ENCODE measurements around the gene HAPLN1. TPM values are rescaled to one million over a fixed set of nuclear protein-coding genes. Genes with fewer than 3 reads are reported as not detected.

Gene HAPLN1
- total RNA-seq, 1 donor from 2014 or later: 2.1 TPM

GRCh38 chr5:83751201-83751600 lies 30.5 kb upstream of the HAPLN1 start:
- no peaks in the 10 kb centered on the region for H3K27me3 ChIP-seq (ENCODE audit: low read depth)
- peaks cover 23% of the 10 kb centered on the region for H3K9me3 ChIP-seq (replicated peaks)
- no peak for TF ChIP-seq CTCF (IDR thresholded peaks at IDR 0.05; ENCODE audit: borderline replicate concordance)
- H3K27ac ChIP-seq (replicated peaks): no peak overlapping the region
- H3K4me3 ChIP-seq: no peak overlapping the region
- H3K4me1 ChIP-seq: no peaks in the 10 kb centered on the region
- H3K36me3 ChIP-seq: no peaks in the 10 kb centered on the region
- intact Hi-C loops (cut with micrococcal nuclease): no loop called here
- no peak for DNase-seq

- no peaks in the 10 kb centered on the region for H3K4me1 ChIP-seq
- no peak overlapping the region for H3K27ac ChIP-seq (replicated peaks)
- H3K27me3 ChIP-seq (ENCODE audit: low read depth): no peaks in the 10 kb centered on the region
- peaks cover 23% of the 10 kb centered on the region for H3K9me3 ChIP-seq (replicated peaks)
- no peaks in the 10 kb centered on the region for H3K36me3 ChIP-seq
- DNase-seq: no peak
- TF ChIP-seq CTCF (IDR thresholded peaks at IDR 0.05; ENCODE audit: borderline replicate concordance): no peak
- H3K4me3 ChIP-seq: no peak overlapping the region
- intact Hi-C loops (cut with micrococcal nuclease): no loop called here
Observed at GRCh38 chr5:83750749-83751148, 30.1 kb upstream of the HAPLN1 start.

DNA sequence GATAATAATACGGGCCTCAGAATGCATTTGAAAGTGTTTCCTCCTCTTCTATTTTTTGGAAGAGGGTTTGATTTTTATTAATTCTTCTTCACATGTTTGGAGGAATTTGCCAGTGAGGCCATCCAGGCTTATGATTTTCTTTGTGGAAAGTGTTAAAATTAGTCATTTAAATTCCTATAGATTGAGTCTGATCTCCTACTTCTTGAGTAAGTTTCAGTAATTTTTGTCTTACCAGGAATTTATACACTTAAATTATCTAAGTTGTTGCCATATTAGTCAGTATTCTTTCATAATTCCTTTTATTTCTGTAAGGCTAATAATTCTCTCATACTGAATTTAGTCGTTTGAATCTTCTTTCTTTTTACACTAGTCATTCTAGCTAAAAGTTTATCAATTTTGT lies 25.2 kb upstream of the HAPLN1 start:
- no peak overlapping the region for H3K27ac ChIP-seq (replicated peaks)
- TF ChIP-seq CTCF (IDR thresholded peaks at IDR 0.05; ENCODE audit: borderline replicate concordance): no peak
- intact Hi-C loops (cut with micrococcal nuclease): no loop called here

DNA sequence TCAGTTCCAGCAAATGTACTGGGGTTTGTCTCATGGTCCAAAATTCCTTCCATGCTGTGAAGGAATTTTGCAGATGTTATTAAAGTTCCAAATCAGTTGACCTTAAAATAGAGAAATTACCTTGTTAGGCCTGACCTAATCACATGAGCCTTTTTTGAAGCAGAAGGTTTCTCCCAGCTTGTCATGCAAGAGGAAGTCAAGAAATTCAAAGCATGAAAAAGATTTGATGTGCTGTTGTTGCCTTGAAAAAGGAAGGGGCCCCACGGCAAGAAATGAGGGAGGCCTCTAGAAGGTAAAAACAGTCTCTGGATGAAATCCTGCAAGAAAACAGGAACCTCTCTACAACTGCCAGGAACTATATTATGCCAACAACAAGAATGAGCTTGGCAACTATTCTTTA lies 24.2 kb upstream of the HAPLN1 start:
- Histone ChIP-seq H3K27ac (replicated peaks) (no peak overlapping the region), H3K36me3 (no peaks in the 10 kb centered on the region), H3K4me3 (no peak overlapping the region), H3K27me3 (ENCODE audit: low read depth) (no peaks in the 10 kb centered on the region), H3K4me1 (no peaks in the 10 kb centered on the region), H3K9me3 (replicated peaks) (peaks cover 14% of the 10 kb centered on the region)
- no peak for TF ChIP-seq CTCF (IDR thresholded peaks at IDR 0.05; ENCODE audit: borderline replicate concordance)
- DNase-seq: no peak
- intact Hi-C loops (cut with micrococcal nuclease): no loop called here

More for the DNA sequence above, 25.2 kb upstream of the HAPLN1 start:
- Histone ChIP-seq H3K4me1 (no peaks in the 10 kb centered on the region), H3K9me3 (replicated peaks) (peaks cover 23% of the 10 kb centered on the region), H3K27me3 (ENCODE audit: low read depth) (no peaks in the 10 kb centered on the region), H3K36me3 (no peaks in the 10 kb centered on the region), H3K4me3 (no peak overlapping the region)
- no peak for DNase-seq

GRCh38 chr5:83742089-83742488 lies 21.4 kb upstream of the HAPLN1 start:
- Histone ChIP-seq H3K36me3 (no peaks in the 10 kb centered on the region), H3K9me3 (replicated peaks) (no peaks in the 10 kb centered on the region), H3K4me3 (no peak overlapping the region), H3K27me3 (ENCODE audit: low read depth) (no peaks in the 10 kb centered on the region), H3K4me1 (no peaks in the 10 kb centered on the region), H3K27ac (replicated peaks) (no peak overlapping the region)
- no peak for TF ChIP-seq CTCF (IDR thresholded peaks at IDR 0.05; ENCODE audit: borderline replicate concordance)
- no peak for DNase-seq
- intact Hi-C loops (cut with micrococcal nuclease): no loop called here

DNA sequence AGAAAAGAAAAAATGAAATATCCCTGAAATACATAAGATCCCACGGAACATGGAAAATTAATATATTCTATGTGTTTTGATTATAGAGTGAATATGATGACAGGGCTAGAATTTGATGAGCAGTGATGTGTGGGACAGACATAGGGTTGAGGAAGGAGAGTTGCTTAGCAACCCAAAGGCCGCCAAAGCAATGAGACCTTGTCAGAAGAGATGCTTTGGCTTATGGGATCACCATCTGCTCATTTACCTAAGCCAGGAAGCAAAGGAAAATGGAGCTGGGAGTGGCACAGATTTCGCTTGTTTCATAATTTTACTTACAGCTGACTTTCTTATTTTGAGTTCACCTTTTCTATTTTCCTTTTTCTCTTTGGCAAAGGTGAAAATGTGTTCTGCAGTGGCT lies 20.9 kb upstream of the HAPLN1 start:
- Histone ChIP-seq H3K4me3 (no peak overlapping the region), H3K36me3 (no peaks in the 10 kb centered on the region), H3K27ac (replicated peaks) (no peak overlapping the region), H3K27me3 (ENCODE audit: low read depth) (no peaks in the 10 kb centered on the region), H3K4me1 (no peaks in the 10 kb centered on the region), H3K9me3 (replicated peaks) (no peaks in the 10 kb centered on the region)
- no peak for TF ChIP-seq CTCF (IDR thresholded peaks at IDR 0.05; ENCODE audit: borderline replicate concordance)
- no peak for DNase-seq
- intact Hi-C loops (cut with micrococcal nuclease): no loop called here
